ENCODE data around the gene DHX9.

The DHX9 gene

GRCh38 chr1:182877842-182878241 is 38.7 kb downstream of the DHX9 start:
- TF ChIP-seq CTCF (IDR thresholded peaks at IDR 0.05; ENCODE audit: low read depth, low read length): no peak
- no peak for DNase-seq (ENCODE audit: low read depth, low spot score)
- no peak overlapping the region for H3K4me3 ChIP-seq (ENCODE audit: low read depth, low read length)
- in situ Hi-C loops (cut with HindIII; ENCODE audit: low sequenced_read_pairs): no loop called here

GRCh38 chr1:182884872-182885271 is 45.7 kb downstream of the DHX9 start:
- H3K4me3 ChIP-seq (ENCODE audit: low read depth, low read length): no peak overlapping the region
- TF ChIP-seq CTCF (IDR thresholded peaks at IDR 0.05; ENCODE audit: low read depth, low read length): no peak
- in situ Hi-C loops (cut with HindIII; ENCODE audit: low sequenced_read_pairs): no loop called here
- no peak for DNase-seq (ENCODE audit: low read depth, low spot score)

GRCh38 chr1:182885591-182885990 is 46.4 kb downstream of the DHX9 start:
- DNase-seq (ENCODE audit: low read depth, low spot score): no peak
- TF ChIP-seq CTCF (IDR thresholded peaks at IDR 0.05; ENCODE audit: low read depth, low read length): no peak
- no peak overlapping the region for H3K4me3 ChIP-seq (ENCODE audit: low read depth, low read length)
- in situ Hi-C loops (cut with HindIII; ENCODE audit: low sequenced_read_pairs): no loop called here

GRCh38 chr1:182886985-182887384 is 47.8 kb downstream of the DHX9 start:
- no peak for DNase-seq (ENCODE audit: low read depth, low spot score)
- no peak overlapping the region for H3K4me3 ChIP-seq (ENCODE audit: low read depth, low read length)
- TF ChIP-seq CTCF (IDR thresholded peaks at IDR 0.05; ENCODE audit: low read depth, low read length): no peak
- in situ Hi-C loops (cut with HindIII; ENCODE audit: low sequenced_read_pairs): no loop called here

- TF ChIP-seq CTCF (IDR thresholded peaks at IDR 0.05; ENCODE audit: low read depth, low read length): no peak
- in situ Hi-C loops (cut with HindIII; ENCODE audit: low sequenced_read_pairs): no loop called here
- DNase-seq (ENCODE audit: low read depth, low spot score): no peak
- no peak overlapping the region for H3K4me3 ChIP-seq (ENCODE audit: low read depth, low read length)
Measured at GRCh38 chr1:182888736-182889531, 49.8 kb downstream of the DHX9 start.

GRCh38 chr1:182889997-182890396 is 50.9 kb downstream of the DHX9 start:
- DNase-seq (ENCODE audit: low read depth, low spot score): no peak
- H3K4me3 ChIP-seq (ENCODE audit: low read depth, low read length): no peak overlapping the region
- TF ChIP-seq CTCF (IDR thresholded peaks at IDR 0.05; ENCODE audit: low read depth, low read length): no peak
- in situ Hi-C loops (cut with HindIII; ENCODE audit: low sequenced_read_pairs): no loop called here

Measured in astrocyte of the spinal cord (primary cell).